H1 (cell line): ENCODE results near the gene SIPA1L3. TPM values are rescaled to one million over a fixed set of nuclear protein-coding genes. Genes with fewer than 3 reads are reported as not detected.

ENCODE experiments used
- CTCF ChIA-PET: fragments of 300-600 bp; sonication (Branson Sonifier 250); formaldehyde crosslinking; loops from one replicate; lab custom pipeline; 2021; ENCODE audit not compliant: partially characterized antibody; lab: Charles Lee
- POLR2A ChIA-PET: fragments of 300-600 bp; sonication (Branson Sonifier 250); formaldehyde crosslinking; loops from one replicate; lab custom pipeline; 2021; ENCODE audit warnings: inconsistent platforms; ENCODE audit not compliant: partially characterized antibody; lab: Charles Lee
- DNase-seq, 2 experiments: peaks; one replicate each; pipeline versions ENCODE4 v3.0.0 to v3.0.0-alpha.2; 2010 to 2022; ENCODE audit warnings: low spot score in 2 of 2, low read depth in 1 of 2, mixed read lengths in 1 of 2
- FAIRE-seq: peaks from 2 replicates; lab custom pipeline; 2011; peaks lifted over from hg19 to GRCh38; lab: Jason Lieb, UNC
- H2AFZ ChIP-seq: 2 replicates; pipeline ENCODE4 v1.8.1; 2012; ENCODE audit warnings: low read length, inconsistent platforms
- H2AK5ac ChIP-seq: 2 replicates; pipeline ENCODE4 v1.6.1; 2013; ENCODE audit warnings: low read depth, low read length
- H2BK120ac ChIP-seq: replicated peaks from 2 replicates; pipeline ENCODE3; 2013; ENCODE audit warnings: low read depth, low read length, inconsistent platforms
- H2BK12ac ChIP-seq: 2 replicates; pipeline ENCODE4 v1.6.1; 2013; ENCODE audit warnings: low read depth, low read length
- H2BK15ac ChIP-seq: 2 replicates; pipeline ENCODE4 v1.6.1; 2013; ENCODE audit warnings: low read length
- H2BK20ac ChIP-seq: 2 replicates; pipeline ENCODE4 v1.6.1; 2013; ENCODE audit warnings: low read length
- H2BK5ac ChIP-seq: 2 replicates; pipeline ENCODE4 v1.6.1; 2013; ENCODE audit warnings: low read depth, low read length
- H3K14ac ChIP-seq: 2 replicates; pipeline ENCODE4 v1.6.1; 2013; ENCODE audit warnings: inconsistent platforms; ENCODE audit not compliant: insufficient read length
- H3K18ac ChIP-seq: 2 replicates; pipeline ENCODE4 v1.6.1; 2013; ENCODE audit warnings: low read length; ENCODE audit errors: extremely low read depth
- H3K23ac ChIP-seq: 2 replicates; pipeline ENCODE4 v1.6.1; 2013; ENCODE audit warnings: inconsistent platforms; ENCODE audit not compliant: insufficient read length
- H3K23me2 ChIP-seq: 2 replicates; pipeline ENCODE4 v1.6.1; 2013; ENCODE audit warnings: low read depth, low read length
- H3K27ac ChIP-seq: 2 replicates; pipeline ENCODE4 v1.6.1; 2011; ENCODE audit warnings: low read depth, low read length, inconsistent platforms
- H3K27me3 ChIP-seq, 4 experiments: replicated peaks in 1 of 4; 1 replicate in 1 of 4; 2 replicates in 3 of 4; pipeline versions ENCODE4 v1.6.1 to v1.8.1; 2011 to 2013; ENCODE audit warnings: low read length in 3 of 4, mild to moderate bottlenecking in 3 of 4, inconsistent platforms in 2 of 4, mixed read lengths in 2 of 4, moderate library complexity in 1 of 4; ENCODE audit not compliant: control insufficient read depth in 3 of 4, insufficient read depth in 3 of 4; ENCODE audit errors: extremely low read depth in 1 of 4
- H3K36me3 ChIP-seq, 4 experiments: 2 replicates each; pipeline versions ENCODE4 v1.6.1 to v1.8.1; 2011 to 2013; ENCODE audit warnings: mild to moderate bottlenecking in 4 of 4, low read length in 3 of 4, moderate library complexity in 2 of 4, control low read depth in 1 of 4, inconsistent platforms in 1 of 4; ENCODE audit not compliant: insufficient read depth in 4 of 4, control insufficient read depth in 2 of 4
- H3K4ac ChIP-seq: replicated peaks from 2 replicates; pipeline ENCODE3; 2013; ENCODE audit warnings: low read length, low read depth, mixed read lengths, inconsistent platforms; ENCODE audit not compliant: insufficient read length
- H3K4me1 ChIP-seq, 4 experiments: replicated peaks in 1 of 4; 1 replicate in 1 of 4; 2 replicates in 3 of 4; pipeline versions ENCODE4 v1.6.1 to v1.8.1; 2011 to 2013; ENCODE audit warnings: low read length in 3 of 4, inconsistent platforms in 2 of 4, mixed read lengths in 1 of 4; ENCODE audit not compliant: insufficient read depth in 4 of 4, control insufficient read depth in 3 of 4
- H3K4me2 ChIP-seq, 2 experiments: 2 replicates each; pipeline versions ENCODE4 v1.6.1 to v1.8.1; 2011 to 2013; ENCODE audit warnings: low read depth in 2 of 2, low read length in 2 of 2, control low read depth in 1 of 2, inconsistent platforms in 1 of 2, mild to moderate bottlenecking in 1 of 2; ENCODE audit not compliant: insufficient read depth in 1 of 2
- H3K4me3 ChIP-seq, 4 experiments: fragments of 200-600, 300-600 bp in 1 of 4; sonication (generic), shearing (Covaris generic), sonication (Bioruptor Twin) in 1 of 4; 2 replicates each; pipeline versions ENCODE4 v1.5.1 to v1.8.1; 2011 to 2016; ENCODE audit warnings: low read length in 4 of 4, low read depth in 3 of 4, control low read depth in 2 of 4, inconsistent platforms in 2 of 4, mild to moderate bottlenecking in 2 of 4, mixed read lengths in 1 of 4, moderate library complexity in 1 of 4; ENCODE audit not compliant: insufficient read depth in 2 of 4; ENCODE audit errors: extremely low read depth in 1 of 4
- H3K56ac ChIP-seq: replicated peaks from 2 replicates; pipeline ENCODE3; 2013; ENCODE audit warnings: low read depth, mild to moderate bottlenecking, mixed read lengths, low read length, inconsistent platforms; ENCODE audit not compliant: insufficient read length
- H3K79me1 ChIP-seq: 2 replicates; pipeline ENCODE4 v1.6.1; 2013; ENCODE audit warnings: low read depth, low read length, control low read depth
- H3K79me2 ChIP-seq, 2 experiments: 2 replicates each; pipeline versions ENCODE4 v1.6.1 to v1.8.1; 2012 to 2013; ENCODE audit warnings: low read length in 2 of 2, mild to moderate bottlenecking in 2 of 2, inconsistent platforms in 1 of 2; ENCODE audit not compliant: insufficient read depth in 2 of 2, control insufficient read depth in 1 of 2
- H3K9ac ChIP-seq, 4 experiments: replicated peaks in 1 of 4; 1 replicate in 1 of 4; 2 replicates in 3 of 4; pipeline versions ENCODE4 v1.6.1 to v1.8.1; 2011 to 2013; ENCODE audit warnings: low read depth in 3 of 4, low read length in 3 of 4, control low read depth in 2 of 4, mild to moderate bottlenecking in 2 of 4, moderate library complexity in 2 of 4, inconsistent platforms in 1 of 4; ENCODE audit errors: extremely low read depth in 1 of 4
- H3K9me3 ChIP-seq, 2 experiments: 2 replicates each; pipeline versions ENCODE4 v1.6.1 to v1.8.1; 2012 to 2013; ENCODE audit warnings: mild to moderate bottlenecking in 2 of 2, moderate library complexity in 2 of 2, control low read depth in 1 of 2, inconsistent platforms in 1 of 2, low read depth in 1 of 2, low read length in 1 of 2, mixed read lengths in 1 of 2; ENCODE audit not compliant: insufficient read depth in 2 of 2
- H4K20me1 ChIP-seq, 2 experiments: replicated peaks in 1 of 2; 2 replicates each; pipeline versions ENCODE3 to v1.8.1; 2011 to 2013; ENCODE audit warnings: inconsistent platforms in 2 of 2, low read length in 2 of 2, mild to moderate bottlenecking in 1 of 2; ENCODE audit not compliant: insufficient read depth in 2 of 2, control insufficient read depth in 1 of 2
- H4K5ac ChIP-seq: 2 replicates; pipeline ENCODE4 v1.6.1; 2013; ENCODE audit warnings: low read length, low read depth, mixed read lengths, inconsistent platforms; ENCODE audit not compliant: insufficient read length
- H4K8ac ChIP-seq: 2 replicates; pipeline ENCODE4 v1.8.0; 2013; ENCODE audit warnings: mild to moderate bottlenecking, moderate library complexity, low read length, inconsistent platforms; ENCODE audit not compliant: insufficient read depth; ENCODE audit errors: extremely low read depth
- H4K91ac ChIP-seq: replicated peaks from 2 replicates; pipeline ENCODE3; 2013; ENCODE audit warnings: low read length, mixed read lengths, inconsistent platforms; ENCODE audit not compliant: insufficient read length
- BACH1 ChIP-seq: IDR thresholded peaks from 2 replicates; pipeline ENCODE4 v1.6.1; 2012; ENCODE audit warnings: low read length, improper control_type of control experiment
- CREB1 ChIP-seq: IDR thresholded peaks from 2 replicates; pipeline ENCODE4 v1.6.1; 2012; ENCODE audit warnings: inconsistent platforms
- WGBS, 2 experiments: shearing (Covaris generic) in 1 of 2; methylation state at CpG; one replicate each; pipeline versions ENCODE4 v1.1.6 to v1.1.7; 2013 to 2015; ENCODE audit warnings: low lambda C conversion rate in 2 of 2, mixed read lengths in 2 of 2, inconsistent platforms in 1 of 2, low coverage in 1 of 2, missing lambda C conversion rate in 1 of 2; ENCODE audit not compliant: insufficient replicate concordance in 2 of 2, insufficient coverage in 1 of 2, insufficient read length in 1 of 2; ENCODE audit errors: extremely low coverage in 1 of 2, missing lambda C conversion rate in 1 of 2; 5-methylcytosine and 5-hydroxymethylcytosine counted together
- polyA plus RNA-seq, 7 experiments: library from polyadenylated mRNA; depleted of rRNA in 3 of 7; stranded (reverse) in 5 of 7; unstranded in 2 of 7; fragments of >200 nt in 5 of 7; fragments of 200-250 nt in 2 of 7; gene quantifications; 1 replicate in 5 of 7; 2 replicates in 1 of 7; 4 replicates in 1 of 7; pipeline versions ENCODE4 v1.2.1 to v1.2.3, GENCODE V29; 2011 to 2013; ENCODE audit warnings: missing spikeins in 2 of 7, mixed read lengths in 2 of 7
- total RNA-seq: library from RNA; stranded (reverse); fragmentation: NEBNext Ultra II Directional; extraction: Animal tissue kit (Norgen Biotek cat#: 25700); gene quantifications from 2 replicates; pipeline ENCODE4 v1.2.1, GENCODE V29; 2021

Gene SIPA1L3
- total and polyA plus RNA-seq, 2 of the 8 experiments (the other 6 are each of a cell fraction or from before 2014, with no cell fraction given), result 15.0 to 54.9 TPM

DNA sequence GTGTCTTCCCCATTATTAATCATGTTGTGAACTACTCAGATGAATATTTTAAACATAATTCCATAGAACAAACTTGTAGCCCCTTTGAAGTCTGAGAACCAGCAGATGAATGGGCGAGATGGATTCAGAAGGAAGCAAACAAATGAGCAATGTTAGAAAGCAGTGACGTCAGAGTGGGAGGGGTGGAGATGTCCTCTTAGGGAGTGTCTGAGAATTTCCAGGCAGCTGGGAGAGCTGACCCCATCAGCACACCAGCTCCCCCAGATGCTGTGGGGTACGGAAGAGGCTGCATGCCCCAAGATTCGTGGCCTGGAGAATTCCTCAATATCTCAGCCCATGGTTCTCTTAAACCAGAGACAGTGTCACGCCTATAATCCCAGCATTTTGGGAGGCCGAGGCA is 248.4 kb downstream of the SIPA1L3 start:
- whole genome bisulfite sequencing, 2 experiments, result 80% methylated on average over 6 of the region's 6 CpGs; no CpG with 5 or more reads in 1 of the 2 experiments
- Histone ChIP-seq H3K27ac (no peak overlapping the region), H2BK12ac (no peak overlapping the region), H3K4me1 (no peaks in the 10 kb centered on the region), H4K5ac (no peak overlapping the region), H3K4me3 (no peak overlapping the region), H2BK120ac (no peak overlapping the region), H3K79me2 (no peaks in the 10 kb centered on the region), H3K56ac (no peak overlapping the region), H3K36me3 (peaks cover 0 to 12% (median 3%) of the 10 kb centered on the region in 4 experiments; a peak in 6 of 8 replicates), H2AK5ac (no peak overlapping the region), H3K14ac (no peak overlapping the region), H3K9ac (no peak overlapping the region), H3K4me2 (no peak overlapping the region), H2AFZ (no peak overlapping the region), H4K20me1 (peaks cover 0 to 2% of the 10 kb centered on the region in 2 experiments), H2BK15ac (no peak overlapping the region), H2BK20ac (no peak overlapping the region), H3K18ac (no peak overlapping the region), H3K9me3 (no peaks in the 10 kb centered on the region), H3K4ac (no peak overlapping the region), H2BK5ac (no peak overlapping the region), H3K79me1 (no peaks in the 10 kb centered on the region), H3K23ac (no peak overlapping the region), H3K23me2 (no peaks in the 10 kb centered on the region), H3K27me3 (no peaks in the 10 kb centered on the region), H4K91ac (no peak overlapping the region), H4K8ac (no peak overlapping the region)
- ChIA-PET CTCF (interaction anchor here (1.1 to 1.3 kb wide), 2 partner anchors 13 to 70 kb away, joined by 3 to 6 read pairs; no protein-coding TSS in a partner anchor), POLR2A (no interaction called here)
- TF ChIP-seq CREB1 (0 out of 2 replicates have a peak, but pooled peaks have one; percentile 35), BACH1 (no peak)
- FAIRE-seq (no peak), DNase-seq (no peak)
